Measurements from ENCODE around the gene RNF126. TPM values are rescaled to one million over a fixed set of nuclear protein-coding genes. Genes with fewer than 3 reads are reported as not detected.

RNF126 gene
- total RNA-seq, 2 donors from 2014 or later = 54.6 to 74.7 TPM

GRCh38 chr19:653425-653824 is 9.6 kb downstream of the RNF126 start:
- no peak overlapping the region for H3K27ac ChIP-seq
- intact Hi-C loops (cut with DNase I) = no loop called here
- no peaks in the 10 kb centered on the region for H3K27me3 ChIP-seq
- DNase-seq = no peak
- H3K4me3 ChIP-seq = no peak overlapping the region
- TF ChIP-seq CTCF (IDR thresholded peaks at IDR 0.05) = no peak
- peaks cover under 1% of the 10 kb centered on the region for H3K4me1 ChIP-seq
- no peaks in the 10 kb centered on the region for H3K9me3 ChIP-seq
- H3K9ac ChIP-seq (ENCODE audit: low read depth in 2 of 2, low read length in 2 of 2) = no peak overlapping the region
- peaks cover 7% of the 10 kb centered on the region for H3K36me3 ChIP-seq

DNA sequence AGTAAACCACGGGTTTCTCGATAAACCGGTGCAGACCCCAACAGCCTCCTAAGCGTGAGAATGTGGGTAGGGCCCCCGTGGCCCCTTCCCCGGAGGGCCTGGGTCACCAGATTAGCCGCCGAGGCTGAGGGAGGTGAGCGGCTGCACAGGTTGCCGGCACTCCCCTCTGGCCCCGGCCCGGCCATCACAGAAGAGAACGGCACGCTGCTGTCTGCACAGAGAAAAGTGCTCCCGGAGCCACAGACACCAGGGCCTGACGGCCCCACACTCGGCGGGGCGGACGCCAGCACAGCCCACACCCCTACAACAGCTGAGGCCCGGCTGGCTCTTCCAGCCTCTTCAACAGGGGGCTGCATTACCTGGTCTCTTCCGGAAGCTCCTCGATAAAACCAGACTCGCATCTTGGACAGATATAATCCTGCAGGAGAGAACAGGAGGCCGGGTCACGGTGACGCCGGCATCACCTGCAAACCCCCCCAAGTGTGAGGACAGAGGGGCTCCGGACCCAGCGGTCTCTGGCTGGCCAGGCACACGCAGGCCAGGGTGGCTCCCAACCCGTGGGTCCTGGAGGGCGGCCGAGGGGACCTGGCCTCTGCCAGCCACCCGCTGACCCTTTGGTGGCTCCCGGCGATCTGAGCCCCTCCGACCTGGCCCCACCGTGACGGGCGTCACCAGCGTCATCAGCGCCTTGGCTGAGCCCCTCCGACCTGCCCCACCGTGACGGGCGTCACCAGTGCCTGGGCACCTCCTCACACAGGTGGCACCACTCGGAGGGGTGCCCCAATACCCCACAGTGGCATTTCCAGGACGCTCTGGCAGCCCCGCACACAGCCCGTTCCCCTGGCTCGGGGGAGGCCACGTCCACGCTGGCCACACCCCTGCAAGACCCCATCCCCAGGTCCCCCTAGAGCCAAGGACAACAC is 10.3 kb downstream of the RNF126 start:
- H3K27ac ChIP-seq = no peak overlapping the region
- intact Hi-C loops (cut with DNase I) = no loop called here
- no peaks in the 10 kb centered on the region for H3K4me1 ChIP-seq
- no peak overlapping the region for H3K4me3 ChIP-seq
- no peak for DNase-seq
- H3K9me3 ChIP-seq = no peaks in the 10 kb centered on the region
- H3K9ac ChIP-seq (ENCODE audit: low read depth in 2 of 2, low read length in 2 of 2) = no peak overlapping the region
- no peaks in the 10 kb centered on the region for H3K27me3 ChIP-seq
- H3K36me3 ChIP-seq = peaks cover 6% of the 10 kb centered on the region
- no peak for TF ChIP-seq CTCF (IDR thresholded peaks at IDR 0.05)

DNA sequence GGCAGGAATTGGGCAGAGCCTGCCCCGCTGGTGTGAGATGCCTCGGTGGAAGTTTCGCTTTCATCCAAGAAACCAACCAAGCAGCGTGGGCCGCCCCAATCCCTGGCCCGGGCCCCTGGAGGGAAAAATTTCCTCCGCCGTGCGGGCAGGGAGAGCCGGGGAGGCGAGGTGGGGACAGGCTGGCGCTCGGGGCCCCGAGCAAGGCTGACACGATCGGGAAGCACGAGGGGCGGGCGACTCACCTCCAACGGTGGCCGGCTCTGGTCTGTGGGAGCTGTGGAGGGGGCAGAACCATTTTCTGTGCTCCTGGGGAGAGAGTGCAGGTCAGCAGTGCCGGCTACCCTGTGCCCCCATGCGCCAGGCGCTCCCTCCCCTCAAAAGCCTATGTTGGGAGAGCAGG is 11.0 kb downstream of the RNF126 start:
- Histone ChIP-seq H3K27me3 (no peaks in the 10 kb centered on the region), H3K27ac (no peak overlapping the region), H3K4me1 (no peaks in the 10 kb centered on the region), H3K36me3 (peaks cover 13% of the 10 kb centered on the region), H3K9me3 (no peaks in the 10 kb centered on the region), H3K4me3 (no peak overlapping the region), H3K9ac (ENCODE audit: low read depth in 2 of 2, low read length in 2 of 2) (no peak overlapping the region)
- no peak for TF ChIP-seq CTCF (IDR thresholded peaks at IDR 0.05)
- intact Hi-C loops (cut with DNase I) = no loop called here
- no peak for DNase-seq

DNA sequence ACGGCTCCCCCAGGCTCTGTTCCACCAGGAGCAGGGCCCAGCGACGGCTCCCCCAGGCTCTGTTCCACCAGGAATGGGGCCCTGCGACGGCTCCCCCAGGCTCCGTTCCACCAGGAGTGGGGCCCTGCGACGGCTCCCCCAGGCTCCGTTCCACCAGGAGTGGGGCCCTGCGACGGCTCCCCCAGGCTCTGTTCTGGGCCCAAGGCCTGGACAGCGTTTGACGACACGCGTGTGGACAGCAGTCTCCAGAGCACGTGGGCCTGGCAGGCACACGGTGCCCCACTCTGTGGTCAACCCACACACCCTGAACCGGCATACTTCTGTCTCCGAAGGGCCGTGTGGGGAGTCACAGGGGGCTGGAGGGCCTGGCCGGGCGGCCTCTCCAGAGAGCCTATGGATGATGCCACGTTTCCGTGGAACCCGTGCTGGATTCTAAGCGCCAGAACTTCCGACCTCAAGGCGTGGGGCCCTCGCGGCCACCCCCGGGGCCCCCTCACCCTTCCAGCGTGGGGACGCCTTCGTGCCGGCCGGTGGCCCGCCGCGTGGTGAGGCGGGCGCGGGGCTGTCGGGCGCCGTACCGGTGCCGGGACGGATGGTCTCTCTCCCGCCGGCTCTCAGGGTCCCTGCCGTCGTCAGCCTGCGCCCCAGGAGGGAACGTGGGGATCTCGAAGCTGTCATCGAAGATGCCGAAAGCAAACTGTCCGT is 11.7 kb downstream of the RNF126 start:
- Histone ChIP-seq H3K9me3 (no peaks in the 10 kb centered on the region), H3K4me3 (no peak overlapping the region), H3K9ac (ENCODE audit: low read depth in 2 of 2, low read length in 2 of 2) (no peak overlapping the region), H3K27ac (no peak overlapping the region), H3K4me1 (no peaks in the 10 kb centered on the region), H3K27me3 (no peaks in the 10 kb centered on the region), H3K36me3 (peaks cover 14% of the 10 kb centered on the region)
- no peak for TF ChIP-seq CTCF (IDR thresholded peaks at IDR 0.05)
- no peak for DNase-seq
- intact Hi-C loops (cut with DNase I) = no loop called here

DNA sequence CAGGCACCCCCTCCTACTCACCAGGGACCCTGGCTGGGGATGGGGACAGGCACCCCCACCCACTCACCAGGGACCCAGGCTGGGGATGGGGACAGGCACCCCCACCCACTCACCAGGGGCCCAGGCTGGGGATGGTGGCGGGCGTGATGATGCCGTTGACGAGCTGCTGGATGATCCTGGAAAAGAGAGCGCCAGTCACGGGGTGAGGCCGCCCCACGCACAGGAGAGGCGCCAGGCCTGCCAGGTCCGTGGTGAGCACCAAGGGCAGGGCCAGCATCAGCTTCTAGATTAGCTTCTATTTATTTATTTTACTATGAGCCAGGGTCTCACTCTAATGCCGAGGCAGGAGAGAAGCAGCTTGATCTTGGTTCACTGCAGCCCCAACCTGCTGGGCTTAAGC is 12.9 kb downstream of the RNF126 start:
- H3K27ac ChIP-seq = no peak overlapping the region
- no peaks in the 10 kb centered on the region for H3K4me1 ChIP-seq
- H3K9me3 ChIP-seq = no peaks in the 10 kb centered on the region
- no peaks in the 10 kb centered on the region for H3K27me3 ChIP-seq
- no peak for DNase-seq
- intact Hi-C loops (cut with DNase I) = no loop called here
- TF ChIP-seq CTCF (IDR thresholded peaks at IDR 0.05) = no peak
- H3K36me3 ChIP-seq = peaks cover 14% of the 10 kb centered on the region
- no peak overlapping the region for H3K4me3 ChIP-seq
- no peak overlapping the region for H3K9ac ChIP-seq (ENCODE audit: low read depth in 2 of 2, low read length in 2 of 2)
